GM15510 (cell line): Measurements from ENCODE around the gene LPIN3.

ENCODE experiments used
- POLR2A ChIP-seq: IDR thresholded peaks from 3 replicates; pipeline ENCODE4 v1.6.1; 2011; ENCODE audit warnings: borderline replicate concordance; ENCODE audit not compliant: insufficient read length; ENCODE audit errors: extremely low read depth

The LPIN3 gene

DNA sequence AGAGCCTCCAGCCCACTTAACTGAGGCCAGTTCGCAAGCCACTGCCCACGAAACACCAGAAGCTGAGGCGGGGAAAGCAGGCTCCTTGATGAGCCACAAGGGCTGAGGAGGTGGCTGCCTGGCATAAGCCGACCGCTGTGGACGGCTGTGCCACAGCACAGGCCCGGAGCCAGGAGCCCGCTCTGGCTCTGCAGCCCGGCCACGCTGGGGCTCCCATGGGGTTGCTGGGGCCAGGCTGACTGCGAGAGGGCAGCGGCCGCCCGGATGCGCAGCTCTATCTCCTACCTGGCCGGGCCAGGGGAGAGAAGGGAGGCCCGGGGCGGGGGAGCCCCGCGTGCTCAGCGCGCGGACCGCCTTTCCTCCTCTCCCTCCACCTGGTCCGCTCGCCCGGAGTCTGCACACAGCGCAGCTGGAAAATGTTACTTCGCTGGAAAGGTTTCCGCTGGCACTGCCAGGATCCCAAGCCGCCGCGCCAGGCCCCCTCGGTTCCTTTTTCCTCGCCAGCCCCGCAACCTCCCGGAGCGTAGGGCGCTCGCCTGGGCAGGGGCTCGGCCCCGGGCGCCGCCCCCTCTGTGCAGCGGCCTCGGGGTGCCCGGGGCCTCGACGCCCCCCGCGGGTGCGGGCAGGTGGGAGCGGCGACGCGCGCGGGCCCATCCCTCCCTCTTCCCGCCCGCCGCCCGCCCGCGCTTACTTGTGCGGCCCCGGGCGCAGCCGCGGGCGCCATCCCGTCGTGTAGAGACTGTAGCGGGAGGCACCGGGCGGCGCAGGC is 25.3 kb downstream of the LPIN3 start:
- no peak for TF ChIP-seq POLR2A

DNA sequence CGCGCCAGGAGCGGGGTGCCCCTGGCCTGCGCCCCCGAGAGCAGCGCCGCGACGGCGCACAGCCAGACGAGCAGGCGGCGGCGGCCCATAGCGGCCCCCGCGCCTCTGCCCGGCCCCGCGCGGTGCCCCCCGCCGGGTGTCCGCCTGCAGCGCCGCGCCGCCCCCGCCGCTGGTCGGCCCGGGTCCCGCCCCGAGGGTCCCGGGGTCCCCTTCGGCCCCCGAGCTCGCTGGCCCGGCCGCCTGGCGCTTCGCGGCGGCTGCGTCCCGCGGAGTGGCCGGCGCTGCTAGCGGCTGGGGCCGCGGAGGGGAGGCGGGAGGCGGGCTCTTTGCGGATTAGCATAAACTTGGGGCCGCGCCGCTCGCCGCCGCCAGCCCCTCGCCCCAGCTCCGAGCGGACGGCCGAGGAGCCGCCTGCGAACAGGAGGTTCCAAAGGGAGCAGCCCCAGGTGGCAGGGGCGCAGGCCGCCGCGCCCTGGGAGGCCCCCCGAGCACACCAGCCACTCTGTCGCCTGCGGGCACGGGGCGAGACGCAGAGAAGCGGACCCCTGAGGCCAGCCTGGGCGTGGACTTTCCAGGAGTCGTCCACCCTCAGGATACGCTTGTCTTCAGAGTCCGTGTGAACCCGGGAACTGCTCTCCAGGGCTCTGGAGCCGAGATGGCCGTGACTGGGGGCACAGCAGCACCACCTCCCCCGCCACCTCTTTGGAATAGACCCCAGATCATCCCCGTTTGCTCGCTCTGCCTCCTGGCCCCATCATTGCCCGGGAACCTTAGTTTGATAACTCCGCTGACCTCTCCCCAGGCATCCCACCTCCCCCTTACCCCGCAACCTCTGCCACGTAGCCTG is 26.1 kb downstream of the LPIN3 start, which contains the start of gene EMILIN3:
Gene EMILIN3 (minus strand): TSS at position 273 of the 847 bp plus-strand sequence. CDS start 184 bp downstream, at position 89.
- TF ChIP-seq POLR2A = no peak

DNA sequence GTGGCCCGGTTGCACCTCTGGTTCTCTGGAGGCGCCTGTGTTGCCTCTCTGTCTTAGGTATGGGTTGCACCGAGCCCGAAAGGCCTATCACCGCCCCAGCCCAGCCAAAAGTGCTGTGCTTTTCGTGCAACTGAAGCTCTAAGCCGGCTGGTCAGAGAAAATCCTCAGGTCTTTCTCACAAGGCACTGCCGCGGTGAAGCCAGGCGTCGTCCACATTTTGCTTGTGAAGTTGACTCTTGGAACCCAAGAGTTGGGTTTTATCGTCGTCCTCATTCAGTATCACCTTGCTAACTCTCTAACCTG is 26.7 kb downstream of the LPIN3 start:
- TF ChIP-seq POLR2A = no peak

DNA sequence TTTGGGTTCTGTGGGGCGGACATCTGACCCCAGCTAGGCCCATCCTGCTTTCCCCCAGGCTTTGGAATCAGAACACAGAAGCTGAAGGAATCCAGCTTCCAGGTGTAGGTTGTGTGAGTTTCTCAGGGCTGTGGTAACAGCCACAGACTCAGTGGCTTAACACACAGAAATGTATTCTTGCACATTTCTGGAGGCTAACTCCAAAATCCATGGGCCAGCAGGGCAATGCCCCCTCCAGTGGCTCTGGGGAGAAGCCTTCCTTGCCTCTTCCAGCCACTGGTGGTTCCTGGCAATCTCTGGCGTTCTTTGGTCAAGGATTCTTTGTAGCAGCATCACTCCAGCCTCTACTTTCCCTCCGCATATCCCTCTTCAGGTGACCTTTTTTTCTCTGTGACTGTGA is 27.3 kb downstream of the LPIN3 start:
- TF ChIP-seq POLR2A = no peak

DNA sequence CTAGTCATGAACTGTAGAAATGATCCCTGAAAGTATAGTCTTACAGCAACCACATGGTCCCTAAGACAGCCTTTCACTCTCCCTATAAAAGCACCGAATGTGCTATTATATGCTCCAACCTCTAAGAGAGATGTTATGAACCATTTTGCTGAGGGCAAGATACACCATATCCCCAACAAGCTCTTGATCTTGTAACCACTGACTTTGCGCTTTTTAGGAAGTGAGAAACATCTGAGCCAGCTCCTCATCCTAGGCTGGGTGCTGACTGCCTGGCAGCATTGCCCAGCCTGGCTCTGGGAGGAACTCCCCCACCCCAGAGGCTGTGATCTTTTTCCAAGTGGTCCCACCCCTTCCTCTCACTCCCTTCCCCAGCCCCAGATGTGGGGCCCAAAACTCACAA is 29.1 kb downstream of the LPIN3 start:
- TF ChIP-seq POLR2A = no peak

DNA sequence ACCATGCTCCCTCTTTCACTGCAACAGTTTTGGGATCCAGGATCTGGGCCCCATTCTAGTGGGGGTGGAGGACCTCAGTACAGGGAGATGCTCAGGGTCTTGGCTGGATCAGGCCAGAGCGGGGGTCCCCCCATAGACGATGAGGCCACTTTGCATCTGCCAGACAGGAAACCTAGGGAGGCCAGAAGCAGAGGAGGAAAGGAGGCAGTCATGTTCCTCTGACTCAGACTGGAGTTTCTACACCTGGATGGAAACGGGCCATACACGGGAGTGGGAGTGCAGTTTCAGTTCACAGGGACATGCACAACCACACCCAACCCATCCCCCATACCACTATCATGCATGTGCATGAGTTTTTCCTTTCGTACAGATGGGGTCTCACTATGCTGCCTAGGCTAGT is 29.6 kb downstream of the LPIN3 start:
- no peak for TF ChIP-seq POLR2A

DNA sequence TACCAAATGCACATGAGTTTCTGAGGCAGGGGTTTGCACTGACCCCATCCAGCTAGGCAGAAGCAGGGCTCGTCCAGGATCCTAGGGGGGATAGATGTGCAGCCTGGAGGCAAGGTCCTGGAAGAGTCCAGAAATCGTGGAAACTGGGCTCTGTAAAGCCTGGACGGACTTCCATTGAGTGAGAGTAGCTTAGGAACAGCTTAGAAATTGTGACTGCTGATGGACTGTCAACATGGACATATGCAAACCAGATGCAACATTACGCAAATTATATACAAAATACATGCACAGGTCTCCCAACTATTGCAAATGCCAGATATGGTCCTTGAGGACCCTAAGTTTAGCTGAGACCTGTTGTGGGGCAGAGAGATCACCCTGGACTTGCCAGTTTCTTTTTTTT is 30.8 kb downstream of the LPIN3 start:
- no peak for TF ChIP-seq POLR2A

DNA sequence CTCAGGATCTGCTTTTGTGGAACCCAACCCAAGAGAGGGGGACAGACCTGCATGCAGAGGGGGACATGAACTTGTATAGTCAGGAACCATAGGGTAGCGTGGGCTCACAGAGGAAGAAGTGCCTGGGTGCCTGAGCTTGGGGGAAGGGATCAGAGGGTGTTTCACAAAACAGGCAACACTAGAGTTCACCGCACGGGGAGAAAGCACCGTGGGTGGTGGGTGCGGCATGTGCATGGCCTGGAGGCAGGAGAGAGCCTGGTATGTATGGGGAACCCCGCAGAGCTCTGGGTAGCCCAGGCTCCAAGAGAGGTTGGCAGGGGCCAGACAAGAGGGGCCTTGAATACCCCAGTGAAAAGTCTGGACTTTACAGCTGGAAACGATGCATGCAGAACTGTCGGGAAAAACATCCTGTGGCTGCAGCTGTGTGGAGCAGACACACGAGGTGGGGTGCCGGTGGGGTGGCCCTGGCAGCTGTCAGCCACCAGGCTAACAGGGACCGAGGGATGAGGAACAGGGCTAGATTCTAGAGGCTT is 32.7 kb downstream of the LPIN3 start:
- TF ChIP-seq POLR2A = no peak

DNA sequence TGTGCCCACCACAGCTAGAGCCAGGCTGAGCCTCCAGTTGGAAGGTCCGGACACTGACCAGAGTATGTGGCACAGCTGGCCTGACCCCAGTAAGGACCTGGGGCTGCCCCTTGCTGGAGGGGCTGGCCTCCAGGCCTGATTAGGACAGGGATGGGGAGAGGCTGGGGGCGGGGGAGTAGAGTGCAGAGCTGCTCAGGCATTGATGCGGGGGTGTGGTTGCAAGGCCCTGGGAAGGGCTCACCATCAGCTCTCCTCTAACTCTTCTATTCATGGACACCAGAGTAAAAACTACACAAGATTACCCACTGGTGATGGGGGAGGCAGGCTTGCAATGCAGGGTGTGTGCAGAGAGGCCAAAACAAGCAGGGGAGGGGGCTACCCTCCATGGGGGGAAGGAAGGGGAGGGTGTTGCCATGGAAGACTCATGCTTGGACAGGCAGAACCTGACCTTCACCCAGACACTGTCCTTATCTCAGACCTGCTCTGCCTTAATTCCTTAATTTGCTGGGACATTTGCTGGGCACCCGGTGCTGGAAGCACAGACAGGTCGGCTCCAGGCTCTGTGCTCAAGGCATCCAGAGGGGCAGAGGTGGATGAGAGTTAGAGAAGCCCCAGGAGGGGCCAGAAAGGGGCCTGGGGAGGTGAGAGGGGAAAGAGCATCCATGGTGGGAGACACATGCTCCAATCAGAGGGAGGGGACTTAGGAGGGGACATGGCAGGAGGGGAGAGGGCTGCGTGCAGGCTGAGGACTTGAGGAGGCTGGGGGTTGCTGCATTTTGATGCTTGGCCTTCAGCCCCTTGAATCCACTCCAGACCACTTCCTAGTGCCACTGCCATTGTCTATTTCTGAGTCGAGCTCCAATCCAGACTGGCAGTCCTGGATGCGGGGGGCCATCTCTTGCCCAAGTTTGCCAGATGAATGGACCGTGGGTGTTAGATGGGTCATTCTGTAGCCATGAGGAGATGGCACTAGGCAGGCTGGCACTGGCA is 33.6 kb downstream of the LPIN3 start:
- TF ChIP-seq POLR2A = no peak

DNA sequence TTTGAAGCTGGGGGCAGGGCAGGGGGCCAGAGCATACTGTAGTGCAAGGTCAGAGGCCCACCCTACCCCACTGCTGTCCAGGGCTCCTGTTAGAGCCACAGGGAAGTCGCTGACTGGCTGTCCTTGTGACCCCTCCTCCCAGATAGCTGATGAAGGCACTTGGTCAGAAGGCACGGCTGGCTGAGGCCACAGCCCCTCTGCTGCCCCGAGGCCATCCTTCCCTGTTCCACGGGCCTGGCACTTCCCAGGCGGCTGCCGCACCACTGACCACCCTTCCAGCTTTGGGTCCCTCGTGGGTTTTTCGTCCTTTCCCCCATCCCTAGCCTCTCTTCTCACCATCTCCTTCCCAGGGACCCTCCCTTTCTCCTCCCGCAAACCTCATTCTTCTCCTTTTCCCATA is 35.2 kb downstream of the LPIN3 start:
- no peak for TF ChIP-seq POLR2A

DNA sequence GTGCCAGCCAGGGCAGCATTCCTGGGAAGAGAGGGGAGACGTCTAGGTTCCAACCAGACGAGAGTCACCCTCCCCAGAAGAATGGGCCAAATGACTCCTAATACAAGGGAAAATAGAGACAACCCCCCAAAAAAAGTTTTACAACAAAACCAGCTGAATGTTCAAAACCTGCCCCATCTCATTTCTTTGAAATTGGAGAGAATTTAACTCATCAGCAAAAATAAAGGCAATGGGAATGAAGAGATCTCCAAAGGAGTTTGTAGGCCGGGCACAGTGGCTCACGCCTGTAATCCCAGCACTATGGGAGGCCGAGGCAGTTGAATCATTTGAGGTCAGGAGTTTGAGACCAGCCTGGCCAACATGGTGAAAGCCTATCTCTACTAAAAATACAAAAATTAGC is 35.7 kb downstream of the LPIN3 start:
- TF ChIP-seq POLR2A = no peak

DNA sequence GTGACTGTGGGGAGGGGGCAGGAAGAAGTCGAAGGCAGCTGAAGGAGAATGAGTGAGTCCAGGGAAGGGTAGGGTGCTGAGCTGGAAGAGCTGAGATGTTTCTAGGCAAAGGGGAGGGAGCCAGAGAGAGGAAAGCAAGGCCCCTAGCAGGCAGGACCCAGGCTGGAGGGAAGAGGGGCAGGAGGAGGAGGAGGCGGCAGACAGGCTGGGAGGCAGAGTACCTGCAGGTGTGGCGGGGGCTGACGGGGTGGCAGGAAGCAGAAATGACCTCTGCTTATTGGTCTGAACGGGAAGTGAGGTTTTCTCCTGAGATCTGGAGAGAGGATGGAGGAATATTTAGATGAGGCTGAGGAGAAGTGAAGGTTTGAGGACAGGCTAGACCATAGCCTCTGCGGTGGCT is 36.7 kb downstream of the LPIN3 start:
- TF ChIP-seq POLR2A = no peak

DNA sequence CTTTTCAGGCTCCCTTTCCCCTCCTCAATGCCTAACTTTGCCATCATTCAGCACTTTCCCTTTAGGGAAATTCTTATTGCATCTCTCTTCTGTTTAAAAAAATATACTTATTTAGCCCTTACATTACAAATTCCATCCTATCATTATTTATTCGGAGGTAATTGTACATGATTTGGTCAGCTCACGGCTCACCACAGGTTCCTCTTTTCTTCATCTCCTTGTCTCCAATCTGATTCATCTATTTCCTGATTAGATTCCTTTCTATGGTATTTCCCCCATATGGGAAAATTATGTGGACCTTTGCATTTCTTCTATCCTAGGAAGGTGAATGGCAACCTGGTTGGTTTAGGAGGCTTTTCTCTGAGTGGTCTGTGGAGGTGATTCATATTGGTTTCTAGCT is 38.9 kb downstream of the LPIN3 start:
- TF ChIP-seq POLR2A = no peak

DNA sequence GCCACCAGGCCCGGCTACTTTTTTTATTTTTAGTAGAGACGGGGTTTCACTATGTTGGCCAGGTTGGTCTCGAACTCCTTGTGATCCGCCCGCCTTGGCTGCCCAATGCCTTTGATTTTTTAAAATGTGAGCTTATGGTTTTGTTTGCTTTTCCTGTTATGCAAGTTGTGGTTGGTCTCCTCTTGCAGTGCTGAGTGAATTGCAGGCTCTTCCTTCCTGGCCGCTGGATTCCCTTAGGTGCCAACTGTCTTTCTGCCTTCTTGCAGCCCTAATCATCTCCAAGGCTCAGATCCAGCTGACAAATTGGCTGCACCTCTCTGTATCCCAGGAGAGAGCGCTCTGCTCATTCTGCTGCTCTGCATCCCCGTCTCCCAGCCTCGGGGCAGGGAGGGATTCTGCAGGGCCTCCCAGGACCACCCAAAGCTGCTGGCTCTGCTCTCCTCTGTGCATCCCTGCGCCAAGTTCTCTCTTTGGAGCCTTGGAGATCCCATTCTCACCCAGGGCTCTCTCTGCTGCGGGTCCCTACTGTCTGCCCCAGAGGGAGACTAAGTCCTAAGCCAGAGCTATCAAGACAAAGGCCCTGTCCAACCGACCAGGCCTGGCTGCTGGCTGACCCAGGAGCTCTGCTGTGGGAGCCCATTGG is 40.1 kb downstream of the LPIN3 start:
- no peak for TF ChIP-seq POLR2A

DNA sequence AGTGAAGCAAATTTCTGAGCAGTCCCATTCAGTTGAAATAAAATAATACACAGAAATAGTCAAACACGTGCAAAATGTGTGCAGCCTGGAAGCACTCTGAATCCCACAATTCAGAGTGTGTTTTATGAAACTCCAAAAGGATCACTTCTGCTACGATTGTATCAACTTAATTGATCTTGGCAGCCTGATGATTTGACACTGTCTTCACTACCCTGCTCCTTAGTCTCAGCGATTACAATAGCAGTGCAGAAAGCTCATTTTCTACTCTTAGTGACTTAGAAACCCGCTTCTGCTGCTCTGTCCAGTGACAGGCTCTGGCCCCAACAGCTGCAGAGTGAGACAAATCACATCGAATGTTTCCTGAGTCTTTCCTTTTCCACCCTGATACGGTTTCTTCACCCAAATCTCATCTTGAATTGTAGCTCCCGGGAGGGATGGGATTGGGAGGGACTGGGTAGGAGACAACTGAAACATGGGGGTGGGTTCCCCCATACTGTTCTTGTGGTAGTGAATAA is 42.2 kb downstream of the LPIN3 start:
- no peak for TF ChIP-seq POLR2A
